SKM-1 treated with dmso at 0.1 percent for 144 hours (cell line): Measurements from ENCODE around the gene MED16.

ENCODE experiments used
- DNase-seq: peaks from one replicate; lab custom pipeline; 2025; ENCODE audit not compliant: unreplicated experiment; lab: John Stamatoyannopoulos, UW

Gene MED16

GRCh38 chr19:872266-872951 lies 20.6 kb downstream of the MED16 start:
- DNase-seq, result peak; percentile 6

DNA sequence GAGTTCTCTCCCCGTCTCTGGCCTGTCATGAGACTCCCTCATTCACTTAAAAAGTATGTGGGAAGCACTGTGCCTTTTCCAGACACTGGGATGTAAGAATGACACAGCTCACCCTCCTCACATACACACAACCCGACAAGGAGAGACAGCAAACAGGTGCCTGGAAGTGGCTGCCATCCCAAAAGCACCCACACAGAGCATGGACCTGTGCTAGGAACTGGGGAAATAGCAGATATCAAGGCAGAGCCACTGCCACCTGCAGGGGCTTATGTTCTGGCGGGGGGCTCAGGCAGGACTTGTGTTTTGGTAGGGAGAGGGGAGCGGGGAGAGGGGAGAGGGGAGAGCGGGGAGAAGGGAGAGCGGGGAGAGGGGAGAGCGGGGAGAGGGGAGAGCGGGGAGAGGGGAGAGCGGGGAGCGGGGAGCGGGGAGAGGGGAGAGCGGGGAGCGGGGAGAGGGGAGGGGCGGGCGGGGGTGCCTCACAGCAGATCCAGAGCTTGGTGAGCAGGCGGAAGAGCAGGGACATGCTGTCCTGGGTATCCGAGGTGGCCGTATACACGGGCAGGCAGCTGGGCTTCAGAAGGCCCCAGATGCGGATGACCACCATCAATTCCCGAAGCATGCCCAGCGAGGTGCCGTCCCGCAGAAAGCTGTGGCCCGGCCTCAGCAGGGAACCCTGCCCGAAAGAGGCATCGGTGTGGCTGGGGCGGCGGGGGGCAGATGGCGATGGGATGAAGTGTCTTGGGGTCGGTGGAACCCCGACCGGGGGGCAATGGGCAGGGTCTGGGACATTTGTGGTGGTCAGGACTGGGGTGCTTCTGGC lies 21.3 kb downstream of the MED16 start:
- no peak for DNase-seq

- DNase-seq, result no peak
Observed at GRCh38 chr19:870963-871401, 22.0 kb downstream of the MED16 start.

- DNase-seq, result no peak
Observed at GRCh38 chr19:870314-870713, 22.7 kb downstream of the MED16 start.

- no peak for DNase-seq
Observed at GRCh38 chr19:869245-870177, 23.5 kb downstream of the MED16 start.

DNA sequence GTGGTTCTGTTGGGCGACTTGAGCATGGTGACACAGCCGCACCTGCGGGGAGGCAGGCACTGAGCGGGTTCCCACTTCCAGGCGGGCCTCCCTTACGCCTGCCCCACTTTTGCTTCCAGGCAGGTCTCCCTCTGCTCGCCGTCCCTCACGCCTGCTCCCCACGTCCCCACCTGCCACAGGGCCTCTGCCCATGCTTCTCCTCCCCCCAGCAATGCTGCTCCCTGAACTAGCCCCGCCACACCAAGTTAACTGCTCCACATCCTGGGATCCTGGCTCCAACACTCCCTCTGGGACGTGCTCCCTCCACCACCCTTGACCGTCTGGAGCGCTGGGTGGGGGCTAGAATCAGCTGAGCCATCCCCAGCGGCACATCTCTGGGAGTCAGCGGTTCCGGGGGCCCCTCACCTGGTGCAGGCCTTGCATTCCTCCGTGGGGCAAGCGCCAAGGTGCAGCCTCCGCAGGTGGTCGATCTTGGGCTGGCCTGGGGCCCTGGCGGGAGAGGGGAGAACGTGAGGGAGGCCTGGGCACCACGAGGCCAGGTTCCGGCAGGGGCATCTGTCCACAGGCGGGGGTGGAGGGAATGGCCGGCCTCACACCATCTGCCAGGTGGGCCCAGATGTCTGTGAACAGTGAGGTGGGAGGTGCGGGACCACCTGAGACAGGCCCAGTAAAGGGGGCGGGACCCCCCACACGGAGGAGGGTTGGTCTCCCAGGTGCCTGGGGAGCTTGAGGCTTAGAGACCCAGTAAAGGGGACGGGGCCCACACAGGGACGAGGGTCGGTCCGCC lies 24.3 kb downstream of the MED16 start:
- no peak for DNase-seq

GRCh38 chr19:867855-868457 lies 25.0 kb downstream of the MED16 start:
- DNase-seq, result no peak

DNA sequence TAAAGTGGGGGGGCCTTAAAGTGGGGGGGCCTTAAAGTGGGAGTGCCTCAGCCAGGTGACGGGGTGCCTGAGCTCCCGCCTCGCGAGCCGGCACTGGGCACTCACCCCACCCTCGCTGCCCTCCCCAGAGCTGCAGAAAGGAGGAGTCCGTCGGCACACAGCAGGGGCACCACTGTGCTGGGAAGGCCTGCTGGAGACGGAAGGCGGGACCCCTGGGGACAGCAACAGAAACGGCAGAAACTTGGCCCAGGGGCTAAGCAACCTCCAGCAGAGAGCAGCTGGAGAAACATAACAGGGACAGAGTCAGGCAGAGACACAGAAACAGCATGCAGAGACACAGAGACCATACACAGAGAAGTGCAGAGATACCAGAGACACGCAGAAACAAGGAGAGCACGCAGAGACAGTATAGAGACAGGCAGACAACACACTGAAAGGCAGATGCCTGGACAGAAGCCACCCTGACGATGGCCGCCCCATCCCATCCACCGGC lies 25.6 kb downstream of the MED16 start:
- no peak for DNase-seq

DNA sequence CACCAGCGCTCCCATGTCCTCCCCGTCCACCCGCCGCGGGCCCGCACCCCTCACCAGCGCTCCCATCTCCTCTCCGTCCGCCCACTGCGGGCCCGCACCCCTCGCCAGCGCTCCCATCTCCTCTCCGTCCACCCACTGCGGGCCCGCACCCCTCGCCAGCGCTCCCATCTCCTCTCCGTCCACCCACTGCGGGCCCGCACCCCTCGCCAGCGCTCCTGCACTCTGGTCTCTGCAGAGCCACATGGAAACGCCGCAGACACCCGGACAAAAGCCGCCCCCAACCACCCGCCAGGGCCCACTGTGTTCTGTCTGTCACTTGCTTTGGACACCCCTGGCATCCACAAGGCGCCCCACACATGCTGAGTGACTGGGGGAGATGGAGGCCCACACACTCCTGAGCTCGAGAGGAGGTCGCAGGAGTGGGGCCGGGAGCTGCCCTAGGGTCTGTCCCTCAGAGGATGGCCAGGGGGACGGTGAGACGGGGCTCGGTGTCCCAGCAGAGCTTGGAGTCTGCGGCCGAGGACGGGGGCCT lies 26.2 kb downstream of the MED16 start:
- DNase-seq, result no peak

GRCh38 chr19:863315-863620 lies 29.7 kb downstream of the MED16 start:
- DNase-seq, result no peak

- no peak for DNase-seq
Observed at GRCh38 chr19:862581-863314, 30.2 kb downstream of the MED16 start.

DNA sequence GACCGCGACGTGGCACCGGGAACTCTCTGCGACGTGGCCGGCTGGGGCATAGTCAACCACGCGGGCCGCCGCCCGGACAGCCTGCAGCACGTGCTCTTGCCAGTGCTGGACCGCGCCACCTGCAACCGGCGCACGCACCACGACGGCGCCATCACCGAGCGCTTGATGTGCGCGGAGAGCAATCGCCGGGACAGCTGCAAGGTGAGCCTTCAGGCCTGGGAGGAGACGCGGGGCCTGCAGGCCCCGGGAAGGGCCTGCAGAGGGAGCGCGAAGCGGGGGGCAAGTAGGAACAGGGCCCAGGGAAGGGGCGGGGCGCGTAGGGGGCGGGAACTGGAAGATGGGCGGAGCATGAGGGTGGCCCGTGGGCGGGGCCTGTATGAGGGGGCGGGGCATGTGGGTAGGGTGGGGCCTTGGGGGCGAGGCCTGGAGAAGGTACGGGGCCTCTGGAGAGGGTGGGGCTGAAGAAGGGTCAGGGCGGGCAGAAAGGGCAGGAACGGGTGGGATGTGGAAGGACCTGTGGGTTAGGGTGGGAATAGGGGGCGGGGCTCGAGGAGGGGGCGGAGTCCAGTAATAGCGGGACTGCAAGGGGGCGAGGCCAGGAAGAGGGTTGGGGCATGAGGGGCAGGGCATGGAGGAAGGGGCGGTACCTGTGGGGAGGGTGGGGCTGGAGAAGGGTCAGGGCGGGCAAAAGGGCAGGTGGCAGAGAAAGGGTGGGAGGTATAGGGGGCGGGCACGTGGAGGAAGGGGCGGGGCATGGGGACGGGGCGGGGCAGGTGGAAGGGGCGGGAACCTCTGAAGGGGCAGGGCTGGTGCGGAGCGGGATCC lies 31.0 kb downstream of the MED16 start:
- DNase-seq, result peak; percentile 73

DNA sequence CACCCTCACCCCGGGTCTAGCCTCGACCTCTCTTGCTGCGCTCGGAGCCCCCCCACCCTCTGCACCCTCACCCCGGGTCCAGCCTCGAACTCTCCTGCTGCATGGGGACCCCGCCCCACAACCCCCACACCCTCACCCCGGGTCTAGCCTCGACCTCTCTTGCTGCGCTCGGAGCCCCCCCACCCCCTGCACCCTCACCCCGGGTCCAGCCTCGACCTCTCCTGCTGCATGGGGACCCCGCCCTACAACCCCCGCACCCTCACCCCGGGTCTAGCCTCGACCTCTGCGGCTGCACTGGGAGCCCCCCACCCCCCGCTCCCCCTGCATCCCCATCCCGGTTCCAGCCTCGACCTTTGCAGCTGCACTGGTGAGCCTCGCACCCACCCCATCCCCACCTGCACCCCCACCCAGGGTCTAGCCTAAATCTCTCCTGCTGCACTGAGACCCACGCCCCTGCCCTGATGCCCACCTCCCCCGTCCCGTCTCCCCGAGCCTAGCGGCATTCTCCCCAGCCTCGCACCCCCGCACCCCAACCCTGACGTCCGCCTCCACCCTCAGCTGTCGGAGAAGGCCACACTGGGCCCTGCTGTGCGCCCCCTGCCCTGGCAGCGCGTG lies 31.7 kb downstream of the MED16 start:
- DNase-seq, result no peak

DNA sequence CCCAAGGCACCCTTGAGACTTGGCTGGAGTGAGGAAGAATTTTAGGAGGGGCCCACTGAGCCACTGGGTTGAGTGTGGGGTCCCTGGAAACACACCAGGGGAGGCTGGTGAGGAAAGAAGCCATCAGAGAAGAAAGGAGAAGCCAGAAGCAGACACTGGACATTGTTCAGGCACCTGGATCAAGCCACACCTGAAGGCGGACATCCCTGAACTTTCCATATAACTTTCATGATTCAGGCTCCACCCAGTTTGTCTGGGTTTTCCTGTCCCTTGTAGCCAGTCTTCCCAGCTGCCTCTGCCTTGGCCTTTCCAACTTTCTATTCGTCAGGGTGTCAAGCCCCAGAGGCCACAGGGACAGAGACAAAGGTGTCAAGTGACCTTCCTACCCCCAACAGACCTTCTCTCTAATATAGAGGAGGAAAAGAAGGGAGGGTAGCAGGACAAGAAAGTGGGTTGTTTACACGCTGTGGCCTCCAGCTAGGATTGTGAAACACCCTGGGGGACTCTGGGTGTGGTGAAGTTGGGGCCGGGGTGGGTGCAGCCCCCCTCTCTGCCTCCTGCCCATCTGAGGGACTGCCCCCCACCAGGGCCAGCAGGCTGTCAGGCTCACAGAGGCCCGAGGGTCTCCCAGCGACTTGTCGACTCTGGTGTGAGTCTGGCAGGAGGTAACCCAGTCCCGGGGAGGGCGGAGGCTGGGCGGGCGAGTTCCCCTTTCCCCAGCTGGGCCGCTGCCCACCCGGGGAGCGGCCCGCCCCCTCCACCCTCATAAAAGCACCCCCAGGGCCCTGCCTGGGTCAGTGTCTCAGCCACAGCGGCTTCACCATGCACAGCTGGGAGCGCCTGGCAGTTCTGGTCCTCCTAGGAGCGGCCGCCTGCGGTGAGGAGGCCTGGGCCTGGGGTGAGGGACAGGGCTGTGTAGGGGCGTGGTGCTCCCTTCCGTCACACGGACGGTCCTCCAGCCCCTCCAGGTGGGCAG lies 33.8 kb downstream of the MED16 start, which contains the start of gene CFD:
CFD (plus strand) TSS at position 797 of the 976 bp plus-strand sequence; CDS start at position 823, 26 bp downstream.
- DNase-seq, result peak; percentile 52

DNA sequence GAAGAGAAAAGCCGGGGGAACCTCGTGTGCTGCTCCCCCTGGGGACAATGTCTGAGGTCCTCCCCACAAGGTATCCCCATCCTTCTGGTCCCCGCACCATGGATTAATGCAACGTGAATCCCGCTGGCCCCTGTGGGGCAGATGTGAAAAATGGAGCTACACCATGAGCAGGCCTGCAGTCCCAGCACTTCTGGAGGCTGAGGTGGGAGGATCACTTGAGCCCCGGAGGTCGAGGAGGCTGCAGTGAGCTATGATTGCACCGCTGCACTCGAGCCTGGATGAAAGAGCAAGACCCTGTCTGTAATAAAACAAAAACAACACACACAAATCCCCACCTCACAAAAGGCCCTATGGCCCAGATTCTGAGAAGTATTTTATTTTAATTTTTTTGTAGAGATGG lies 34.7 kb downstream of the MED16 start:
- no peak for DNase-seq

- DNase-seq, result no peak
Observed at GRCh38 chr19:855566-856120, 37.3 kb downstream of the MED16 start.
